NCI-H2227 (cell line): ENCODE data around the gene NECAP2.
"Not testable (repeated sequence)": the region's sequence is repeated elsewhere in the genome, so short reads cannot be mapped to it uniquely, and the experiment has no call there.

Experiments
- DNase-seq: peaks from one replicate; lab custom pipeline; 2025; ENCODE audit not compliant: unreplicated experiment; lab: John Stamatoyannopoulos, UW

Gene NECAP2

DNA sequence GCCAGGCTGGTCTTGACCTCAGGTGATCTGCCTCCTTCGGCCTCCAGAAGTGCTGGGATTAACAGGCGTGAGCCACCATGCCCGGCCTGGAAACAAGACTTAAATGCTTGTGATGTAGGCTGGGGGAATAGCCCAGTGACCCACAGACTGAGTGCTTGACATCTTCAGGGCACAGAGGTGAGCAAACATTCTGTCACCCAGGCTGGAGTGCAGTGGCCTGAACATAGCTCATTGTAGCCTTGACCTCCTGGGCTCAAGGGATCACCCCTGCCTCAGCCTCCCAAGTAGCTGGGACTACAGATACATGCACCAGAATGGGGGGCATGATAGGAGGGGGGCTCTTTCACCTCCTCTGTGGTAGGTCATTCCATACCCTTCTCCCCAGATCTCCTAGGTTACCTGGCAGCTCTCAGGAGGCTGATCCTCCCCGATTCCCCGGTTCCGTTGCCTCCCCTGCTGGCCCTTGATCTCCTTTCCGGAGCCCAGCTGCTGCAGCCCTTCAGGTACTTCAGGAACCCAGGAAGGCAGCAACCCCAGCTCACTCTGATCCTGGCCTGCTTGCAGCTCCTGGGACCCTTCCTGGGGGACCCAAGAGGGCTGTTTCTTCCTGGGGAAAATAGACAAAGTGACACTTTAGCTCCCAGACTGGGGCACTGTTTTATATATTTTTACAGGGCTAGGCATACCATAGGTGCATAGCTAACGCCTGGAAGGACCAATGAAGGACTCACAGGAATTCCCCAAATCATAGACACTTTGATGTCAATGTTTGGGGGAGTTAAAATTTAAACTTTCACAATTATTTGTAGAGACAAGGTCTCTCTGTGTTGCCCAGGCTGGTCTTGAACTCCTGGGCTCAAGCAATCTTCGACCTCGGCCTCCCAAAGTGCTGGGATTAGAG, 15.1 kb upstream of the NECAP2 start:
- no peak for DNase-seq

DNA sequence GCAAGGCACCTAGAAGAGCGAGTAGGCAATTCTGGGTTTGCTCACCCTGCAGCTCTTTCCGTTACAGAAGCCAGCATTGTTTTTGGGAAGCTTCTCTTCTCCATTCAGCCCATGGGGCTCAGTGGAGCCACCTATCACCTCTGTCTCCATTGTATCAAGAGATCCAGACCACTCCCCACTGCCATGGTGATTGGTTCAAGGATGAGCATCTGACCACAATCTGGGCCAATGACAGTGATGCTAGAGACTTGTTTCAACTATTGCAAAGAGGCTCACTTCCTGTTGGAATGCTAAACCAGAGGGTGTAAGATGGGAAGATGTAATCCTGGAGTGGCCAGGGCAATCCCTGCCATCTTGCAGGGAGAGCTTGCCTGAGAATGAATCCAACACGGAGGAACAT, 9.9 kb upstream of the NECAP2 start:
- no peak for DNase-seq

DNA sequence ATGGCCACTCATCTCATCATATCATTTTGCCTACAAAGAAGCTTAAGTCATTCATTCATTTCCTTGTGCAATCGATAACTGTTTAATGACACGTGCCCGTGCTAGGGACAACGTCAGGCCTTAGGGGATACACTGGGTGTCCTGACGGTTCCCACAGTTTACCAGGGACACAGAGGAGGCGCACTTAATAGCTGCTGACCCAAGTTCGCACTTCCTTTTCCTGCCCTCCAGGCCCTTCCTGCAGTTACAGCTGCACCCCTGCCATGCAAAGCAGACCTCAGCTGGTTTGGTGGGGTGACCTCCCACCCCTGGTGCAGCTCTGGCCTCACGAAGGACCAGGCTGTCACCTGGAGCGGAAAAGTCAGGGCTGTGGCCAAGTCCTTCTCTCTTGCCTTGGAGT, 7.5 kb upstream of the NECAP2 start:
- DNase-seq, result no peak

DNA sequence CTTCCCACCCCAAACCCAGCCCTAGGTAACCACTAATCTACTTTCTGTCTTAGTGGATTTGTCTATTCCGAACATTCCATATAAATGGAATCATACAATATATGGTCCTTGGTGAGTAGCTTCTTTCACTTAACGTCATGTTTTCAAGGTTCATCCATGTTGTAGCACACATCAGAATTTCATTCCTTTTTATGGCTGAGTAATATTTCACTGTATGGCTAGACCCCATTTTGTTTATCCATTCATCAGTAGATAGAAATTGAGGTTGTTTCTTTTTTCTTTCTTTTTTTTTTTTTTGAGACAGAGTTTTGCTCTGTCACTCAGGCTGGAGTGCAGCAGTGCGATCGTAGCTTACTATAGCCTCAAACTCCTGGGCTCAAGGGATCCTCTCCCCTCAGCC, 6.5 kb upstream of the NECAP2 start:
- DNase-seq, result no peak

DNA sequence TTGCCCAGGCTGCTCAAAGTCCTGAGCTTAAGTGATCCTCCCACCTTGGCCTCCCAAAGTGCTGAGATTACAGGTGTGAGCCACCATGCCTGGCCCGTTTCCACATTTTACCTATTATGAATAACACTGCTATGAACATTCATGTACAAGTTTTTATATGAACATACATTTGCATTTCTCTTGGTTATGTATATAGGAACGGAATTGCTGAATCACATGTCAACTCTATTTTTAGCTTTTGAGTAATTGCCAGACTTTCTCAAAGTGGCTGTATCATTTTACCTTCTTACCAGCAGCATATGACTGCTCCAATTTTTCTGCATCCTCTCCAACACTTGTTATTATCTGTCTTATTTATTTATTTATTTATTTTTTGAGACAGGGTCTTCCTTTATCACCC, 6.0 kb upstream of the NECAP2 start:
- no peak for DNase-seq

DNA sequence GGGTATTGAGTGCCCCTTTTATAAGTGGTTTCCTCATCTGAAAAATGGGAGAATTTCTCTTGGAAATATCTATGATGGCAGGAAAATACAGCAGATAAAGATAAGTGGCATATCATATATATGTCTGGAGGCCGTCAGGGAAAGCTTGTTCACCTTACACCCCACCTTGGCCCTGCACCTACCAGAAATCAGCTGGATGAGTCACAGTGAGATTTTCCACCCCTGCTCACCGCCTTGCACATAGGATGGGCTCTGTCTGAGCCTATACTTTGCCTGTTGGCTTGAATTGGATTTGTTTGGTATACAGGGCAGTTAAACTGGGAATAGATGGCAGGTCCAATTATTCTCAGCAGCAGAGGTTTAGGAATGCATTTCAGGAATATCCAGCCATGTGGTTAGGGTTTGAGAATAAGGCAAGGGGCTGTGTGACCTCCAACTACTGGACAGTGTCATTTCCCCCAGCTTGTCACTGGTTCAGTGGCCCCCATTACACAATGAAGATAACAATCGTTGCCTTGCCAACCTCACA, 3.5 kb upstream of the NECAP2 start, which contains the start of gene SPATA21:
TSS of gene SPATA21 (minus strand) at position 479 of the 529 bp plus-strand sequence. CDS start 6,053 bp downstream, outside the sequence.
- no peak for DNase-seq

DNA sequence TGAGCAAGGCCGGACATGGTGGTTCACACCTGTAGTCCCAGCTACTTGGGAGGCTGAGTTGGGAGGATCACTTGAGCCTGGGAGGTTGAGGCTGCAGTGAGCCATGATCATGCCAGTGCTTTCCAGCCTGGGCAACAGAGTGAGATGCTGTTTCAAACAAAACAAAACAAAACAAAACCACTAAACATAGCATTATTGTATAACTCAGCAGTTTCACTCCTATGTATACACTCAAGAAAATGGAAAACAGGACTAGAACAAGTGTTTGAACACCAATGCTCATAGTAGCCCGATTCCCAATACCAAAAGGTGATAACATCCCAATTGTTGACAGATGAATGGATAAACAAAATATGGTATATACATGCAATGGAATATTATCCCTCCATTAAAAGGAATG, 2.0 kb upstream of the NECAP2 start:
- no peak for DNase-seq

DNA sequence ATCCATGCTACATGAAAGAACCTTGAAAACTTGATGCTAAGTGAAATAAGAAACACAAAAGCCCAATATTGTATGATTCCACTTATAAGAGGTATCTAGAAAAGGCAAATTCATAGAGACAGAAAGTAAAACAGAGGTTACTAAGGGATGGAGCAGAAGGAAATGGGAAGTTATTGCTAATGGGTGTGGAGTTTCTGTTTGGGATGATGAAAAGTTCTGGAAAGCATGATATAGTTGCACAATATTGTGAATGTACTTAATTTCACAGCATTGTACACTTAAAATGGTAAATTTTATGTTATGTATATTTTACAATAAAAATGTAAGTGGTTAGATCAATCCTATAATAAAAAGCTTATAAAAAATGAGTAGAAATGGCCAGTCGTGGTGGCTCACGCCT, 1.6 kb upstream of the NECAP2 start:
- DNase-seq, result no peak

DNA sequence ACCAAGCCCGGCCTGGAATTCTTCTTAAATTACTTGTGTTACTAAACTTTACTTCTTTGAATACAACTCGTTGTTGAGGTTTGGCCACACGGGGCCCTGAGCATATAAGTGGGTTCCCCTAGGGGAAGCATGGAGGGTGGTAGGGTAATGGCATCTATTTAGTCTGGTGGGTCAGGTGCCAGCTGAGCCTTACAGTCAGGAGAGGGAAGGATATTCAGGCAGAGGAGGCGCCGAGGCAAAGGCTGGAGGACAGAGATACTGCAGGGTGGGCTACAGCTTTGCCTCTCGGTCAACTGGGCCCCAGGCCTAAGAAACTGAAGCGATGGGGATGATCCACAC, 424 bp upstream of the NECAP2 start:
- DNase-seq, result no peak

DNA sequence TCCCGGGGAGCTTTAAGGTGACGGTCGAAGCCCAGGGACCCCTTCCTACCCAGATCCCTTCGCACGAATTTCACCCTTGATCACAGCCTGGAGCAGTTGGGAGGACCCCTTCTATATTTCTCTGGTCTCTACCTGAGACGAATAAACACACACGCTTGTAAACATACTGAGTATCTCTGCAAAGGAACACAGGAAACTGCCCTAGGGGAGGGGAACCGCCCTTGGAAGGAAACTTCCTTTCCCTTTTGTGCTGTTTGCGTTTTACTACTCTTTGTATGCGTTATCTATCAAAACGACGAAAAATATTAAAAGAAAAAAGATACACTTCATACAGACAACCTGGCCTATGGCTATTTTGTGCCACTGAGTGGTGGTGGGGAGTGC, 750 bp downstream of the NECAP2 start:
- DNase-seq, result no peak

DNA sequence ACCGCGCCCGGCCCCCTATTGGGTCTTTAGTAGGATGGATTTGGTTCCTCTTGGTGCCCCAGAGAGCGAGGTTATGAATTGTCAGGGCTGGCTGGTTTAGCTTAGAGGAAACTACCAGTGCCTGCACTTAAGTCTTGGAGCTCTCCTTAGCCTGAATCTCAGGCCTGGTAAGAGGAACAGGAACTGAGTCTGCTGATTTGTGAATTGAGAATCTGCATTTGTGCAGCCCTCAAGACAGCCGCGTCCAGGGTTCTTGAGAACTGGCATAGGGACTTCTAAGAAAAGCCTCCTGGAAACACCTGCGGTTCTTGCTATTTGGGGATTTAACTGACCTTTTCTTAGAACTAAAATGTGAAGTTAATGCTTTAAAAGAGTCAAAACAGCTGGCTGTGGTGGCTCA, 1.7 kb downstream of the NECAP2 start:
- no peak for DNase-seq

DNA sequence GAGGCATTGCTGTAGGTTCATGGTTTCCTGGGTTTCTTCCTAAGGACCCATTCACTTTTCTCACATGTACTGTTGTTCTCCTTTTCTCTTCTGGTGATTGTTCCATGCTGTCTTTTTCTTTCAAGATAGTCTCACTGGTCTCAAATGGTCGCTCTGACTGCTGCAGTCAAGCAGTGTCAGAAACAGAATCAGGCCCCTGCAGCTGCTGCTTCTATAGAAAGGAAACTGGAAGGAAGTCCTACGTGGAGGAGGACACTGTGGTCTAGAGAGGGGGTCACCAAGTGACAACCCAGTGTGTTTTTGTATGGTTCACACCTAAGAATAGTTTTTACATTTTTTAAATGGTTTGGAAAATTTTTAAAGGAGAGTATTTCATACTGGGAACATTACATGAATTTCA, 2.4 kb downstream of the NECAP2 start:
- no peak for DNase-seq

DNA sequence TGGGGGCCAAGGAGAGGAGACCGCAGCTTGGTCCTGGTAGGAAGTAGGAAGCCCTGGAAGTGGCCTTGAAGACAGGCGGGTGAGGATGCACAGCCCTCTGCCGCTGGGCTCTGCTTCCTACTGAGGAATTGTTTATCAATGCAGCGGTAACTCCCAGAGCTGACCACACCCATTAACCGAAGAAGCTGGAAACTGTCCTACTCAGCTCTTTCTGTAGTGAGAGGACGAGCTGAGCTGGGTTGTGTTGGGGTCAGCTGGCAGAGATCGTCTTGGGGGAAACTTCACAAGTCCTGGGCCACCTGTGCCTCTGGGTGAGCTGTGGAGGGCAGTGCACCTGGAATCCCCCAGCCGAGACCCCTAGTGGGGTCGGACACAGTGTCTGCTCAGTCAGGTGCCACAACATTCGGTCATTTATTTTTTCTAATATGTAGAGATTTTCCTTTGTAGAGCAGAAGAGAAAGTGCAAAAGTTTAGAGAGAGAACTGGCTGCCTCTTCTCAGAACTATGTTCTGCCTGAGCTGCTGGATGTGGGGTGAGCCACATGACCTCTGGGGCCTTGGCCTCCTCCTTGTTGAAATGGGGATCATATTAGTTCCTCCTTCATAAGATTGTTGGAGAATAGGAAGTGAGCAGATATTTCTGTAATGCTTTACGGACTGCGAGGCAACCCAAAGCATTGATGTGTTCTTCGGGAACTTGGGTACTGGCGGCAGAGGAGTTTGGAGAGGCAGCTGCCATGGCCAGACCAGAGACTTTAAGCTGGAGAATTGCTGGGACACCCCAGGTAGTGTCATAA, 3.6 kb downstream of the NECAP2 start:
- DNase-seq, result no peak

DNA sequence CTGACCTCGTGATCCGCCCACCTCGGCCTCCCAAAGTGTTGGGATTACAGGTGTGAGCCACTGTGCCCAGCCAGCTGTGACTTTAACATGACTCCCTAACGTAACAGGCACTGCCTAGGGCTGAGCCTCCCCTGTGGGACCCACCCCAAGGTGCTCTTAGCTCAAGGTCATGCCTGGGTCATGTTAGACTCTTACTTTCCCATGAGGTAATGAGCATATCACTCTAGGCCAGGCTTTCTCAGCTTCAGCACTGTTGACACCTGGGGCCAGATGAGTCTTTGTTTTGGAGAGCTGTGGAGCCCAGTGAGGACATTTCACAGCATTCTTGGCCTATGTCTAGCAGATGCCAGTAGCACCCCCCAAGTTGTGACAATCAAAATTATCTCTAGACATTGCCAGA, 4.5 kb downstream of the NECAP2 start:
- DNase-seq, result no peak

DNA sequence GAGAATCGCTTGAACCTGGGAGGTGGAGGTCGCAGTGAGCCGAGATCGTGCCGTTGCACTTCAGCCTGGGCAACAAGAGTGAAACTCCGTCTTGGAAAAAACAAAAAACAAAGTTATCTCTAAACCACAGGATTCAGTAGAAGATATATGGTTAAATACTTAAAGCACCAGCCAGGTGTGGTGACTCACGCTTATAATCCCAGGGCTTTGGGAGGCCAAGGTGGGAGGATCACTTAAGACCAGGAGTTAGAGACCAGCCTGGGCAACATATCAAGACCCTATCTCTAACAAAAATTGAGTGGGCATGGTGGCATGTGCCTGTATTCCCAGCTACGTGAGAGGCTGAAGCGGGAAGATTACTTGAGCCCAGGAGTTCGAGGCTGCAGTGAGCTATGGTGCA, 5.6 kb downstream of the NECAP2 start:
- no peak for DNase-seq

DNA sequence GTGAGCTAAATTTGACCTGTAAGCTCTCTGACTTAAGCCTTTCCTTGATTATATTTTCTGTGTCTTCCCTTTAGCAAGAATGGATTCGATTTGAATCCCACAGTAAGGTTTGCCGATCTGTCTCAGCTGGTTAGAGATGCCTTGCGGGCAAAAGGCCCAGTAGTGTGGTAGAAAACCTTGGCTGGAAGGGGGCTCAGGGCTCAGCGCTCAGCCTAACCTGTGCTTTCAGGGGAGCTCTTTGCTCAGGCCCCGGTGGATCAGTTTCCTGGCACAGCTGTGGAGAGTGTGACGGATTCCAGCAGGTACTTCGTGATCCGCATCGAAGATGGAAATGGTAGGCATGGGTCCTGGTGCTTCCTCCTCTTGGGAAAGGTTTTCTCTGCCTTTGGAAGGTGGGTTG, 7.1 kb downstream of the NECAP2 start:
- no peak for DNase-seq

DNA sequence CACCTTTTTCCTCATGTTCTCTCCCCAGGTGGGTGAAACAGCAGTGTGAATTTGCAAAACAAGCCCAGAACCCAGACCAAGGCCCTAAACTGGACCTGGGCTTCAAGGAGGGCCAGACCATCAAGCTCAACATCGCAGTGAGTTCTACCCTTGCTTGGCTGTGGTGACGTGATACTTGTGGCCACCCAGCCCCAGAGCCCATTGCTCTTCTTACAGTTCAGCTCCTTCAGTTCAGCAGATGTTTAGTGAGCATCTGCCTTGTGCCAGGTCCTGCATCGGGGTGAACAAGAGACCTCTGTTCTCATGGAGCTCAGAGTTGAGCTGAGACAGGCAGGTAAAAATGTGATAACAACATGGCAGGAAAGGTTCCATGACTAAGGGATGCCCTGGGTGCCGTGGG, 8.5 kb downstream of the NECAP2 start:
- DNase-seq, result no peak

DNA sequence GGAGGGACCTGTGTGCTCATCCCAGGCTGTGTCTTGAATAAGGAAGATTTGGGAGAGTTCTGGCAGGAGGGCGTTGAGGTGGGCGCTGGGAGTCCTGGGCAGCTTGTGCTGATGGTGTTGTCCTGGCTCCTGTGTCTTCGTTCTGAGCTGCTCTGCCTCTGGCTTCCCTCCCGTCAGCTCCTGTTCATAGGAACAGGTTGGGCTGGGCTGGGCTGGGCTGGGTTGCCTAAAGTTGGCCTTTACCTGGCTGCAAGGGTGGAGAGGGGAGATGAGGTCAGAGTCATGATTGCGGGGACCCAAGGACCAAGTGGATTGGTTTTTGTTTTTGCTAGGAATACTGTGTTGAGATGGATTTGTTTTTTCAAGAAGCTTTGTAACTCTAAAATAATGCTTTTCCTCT, 9.1 kb downstream of the NECAP2 start:
- DNase-seq, result no peak

DNA sequence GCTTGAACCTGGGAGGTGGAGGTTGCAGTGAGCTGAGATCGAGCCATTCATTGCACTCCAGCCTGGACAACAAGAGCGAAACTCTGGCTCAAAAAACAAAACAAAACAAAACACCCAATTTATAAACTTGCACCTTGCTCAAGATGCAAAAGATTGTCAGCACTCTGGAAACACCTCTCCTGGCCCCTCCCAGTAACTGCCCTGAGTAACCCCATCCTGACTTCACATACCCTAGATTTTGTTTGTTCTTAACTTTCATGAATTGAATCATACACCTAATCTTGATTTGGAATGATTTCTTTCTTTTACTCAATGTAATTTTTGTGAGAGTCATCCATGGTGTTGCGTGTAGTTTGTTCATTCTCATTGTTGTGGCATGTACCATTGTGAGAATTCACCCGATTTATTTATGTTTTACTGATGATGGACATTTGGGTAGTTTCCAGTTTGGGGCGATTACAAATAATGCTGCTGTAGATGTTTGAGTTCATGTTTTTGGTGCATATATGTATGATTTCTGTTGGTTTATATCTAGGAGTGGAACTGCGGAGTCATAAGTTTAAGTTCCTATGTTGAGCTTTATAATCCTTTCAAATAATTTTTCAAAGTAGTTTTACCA, 10.4 kb downstream of the NECAP2 start:
- no peak for DNase-seq

DNA sequence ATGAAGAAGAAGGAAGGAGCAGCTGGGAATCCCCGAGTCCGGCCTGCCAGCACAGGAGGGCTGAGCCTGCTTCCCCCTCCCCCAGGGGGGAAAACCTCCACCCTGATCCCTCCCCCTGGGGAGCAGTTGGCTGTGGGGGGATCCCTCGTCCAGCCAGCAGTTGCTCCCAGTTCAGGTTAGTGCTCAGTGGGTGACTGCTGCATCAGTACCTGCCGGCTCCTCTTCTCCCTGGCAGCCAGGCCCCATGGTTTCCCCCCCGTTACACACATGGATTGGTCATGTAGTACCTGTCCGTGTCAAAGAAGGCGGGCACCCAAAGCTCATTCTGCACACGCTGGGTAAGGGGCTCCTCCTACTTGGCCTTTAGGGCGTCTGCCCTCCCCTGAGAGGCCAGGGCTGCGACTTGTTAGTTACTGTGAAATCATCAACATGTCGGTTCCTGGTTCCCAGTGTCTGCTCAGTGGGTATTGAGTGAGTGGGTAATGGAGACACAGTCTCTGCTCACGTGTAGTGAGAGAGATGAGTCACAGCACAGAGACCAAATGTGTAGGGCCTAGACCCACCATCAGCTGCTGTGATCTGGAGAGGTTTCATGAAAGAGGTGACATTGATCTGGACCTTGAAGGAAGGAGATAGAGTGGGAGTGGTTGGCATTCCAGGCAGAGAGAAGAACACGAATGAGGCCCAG, 11.5 kb downstream of the NECAP2 start:
- DNase-seq, result no peak

DNA sequence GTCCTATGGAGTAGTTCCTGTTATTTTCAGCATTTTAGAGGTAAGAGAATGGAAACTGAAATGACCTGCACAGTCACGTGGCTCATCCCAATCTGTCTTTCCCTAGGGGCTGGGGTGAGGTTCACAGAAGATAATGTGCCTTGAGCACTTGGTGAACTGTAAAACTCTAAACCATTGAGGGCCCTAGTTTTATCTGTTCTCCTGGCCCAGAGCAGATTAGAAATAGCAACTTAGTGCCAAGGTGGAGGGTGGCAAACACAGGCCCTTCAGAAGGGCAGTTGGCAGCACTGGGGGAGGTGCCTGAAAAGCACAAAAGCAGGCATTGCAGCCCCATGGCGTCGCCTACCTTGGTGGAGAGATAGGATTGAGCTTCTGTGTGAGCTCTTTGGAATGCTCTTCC, 14.4 kb downstream of the NECAP2 start:
- DNase-seq, result not testable (repeated sequence)
